ENCODE results near the gene DEDD2. TPM values are rescaled to one million over a fixed set of nuclear protein-coding genes. Genes with fewer than 3 reads are reported as not detected.

Gene DEDD2
- total and polyA plus RNA-seq, 2 donors (not counting 3 experiments of a cell fraction or from before 2014, with no cell fraction given), result 19.5 to 34.8 TPM

DNA sequence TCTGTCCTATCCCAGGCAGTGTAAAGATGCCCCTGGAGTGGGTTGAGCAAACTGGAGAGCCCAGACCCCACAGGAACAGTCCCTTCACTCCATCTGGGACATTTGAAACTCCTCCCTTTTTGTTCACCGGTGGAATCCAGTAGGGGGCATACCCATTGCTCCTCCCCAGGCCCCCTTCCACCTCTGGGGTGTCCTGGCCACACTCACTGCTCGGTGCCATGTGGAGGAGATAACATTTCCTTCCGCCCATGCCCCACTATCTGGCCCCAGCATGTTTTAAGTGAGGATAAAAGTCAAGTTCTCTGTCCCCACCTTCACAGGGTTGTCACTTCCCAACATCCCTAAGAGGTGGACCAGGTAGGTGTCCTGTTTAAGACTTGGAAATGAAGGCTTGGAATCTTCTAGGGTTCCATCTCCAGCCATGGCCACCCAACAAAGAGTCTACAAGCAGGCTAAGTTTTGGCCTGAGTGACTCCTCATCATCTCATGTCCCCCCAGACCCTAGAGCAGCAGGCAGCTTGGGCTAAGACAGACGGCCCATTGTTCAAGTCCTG is 11.9 kb upstream of the DEDD2 start:
- Histone ChIP-seq H3K9me1 (replicated peaks; ENCODE audit: control insufficient read depth, extremely low read depth, insufficient read depth, low read length) (no peaks in the 10 kb centered on the region), H2AFZ (ENCODE audit: low read depth, low read length) (no peak overlapping the region), H3K9me3 (replicated peaks; ENCODE audit: control insufficient read depth, insufficient read depth, low read length) (no peaks in the 10 kb centered on the region), H3K4me3 (replicated peaks in 1 of 3; ENCODE audit: insufficient read depth in 1 of 3, low read depth in 1 of 3, low read length in 3 of 3) (no peak overlapping the region), H3K4me2 (ENCODE audit: insufficient read depth, low read length) (no peak overlapping the region), H3K27me3 (ENCODE audit: control insufficient read depth in 2 of 2, insufficient read depth in 2 of 2, low read length in 2 of 2) (no peaks in the 10 kb centered on the region), H3K4me1 (ENCODE audit: control insufficient read depth, extremely low read depth, insufficient read depth, low read length) (no peaks in the 10 kb centered on the region), H4K20me1 (replicated peaks; ENCODE audit: control insufficient read depth, extremely low read depth, insufficient read depth, low read length) (no peaks in the 10 kb centered on the region), H3K79me2 (ENCODE audit: control insufficient read depth, insufficient read depth, low read length) (peaks cover 24% of the 10 kb centered on the region), H3K27ac (ENCODE audit: insufficient read depth, low read depth, low read length) (no peak overlapping the region), H3K9ac (replicated peaks; ENCODE audit: extremely low read depth, insufficient read depth, low read length) (no peak overlapping the region), H3K36me3 (ENCODE audit: control insufficient read depth in 2 of 2, extremely low read depth in 1 of 2, insufficient read depth in 2 of 2, low read length in 2 of 2) (peaks cover 23 to 56% of the 10 kb centered on the region in 2 experiments)
- dilution Hi-C loops (cut with MboI; ENCODE audit: extremely low pct_ligation_motif_present, low sequenced_read_pairs), result no loop called here
- DNase-seq (ENCODE audit: low read depth, low spot score), result no peak
- ChIA-PET POLR2A (interaction anchor here (0.7 kb wide), 1 partner anchor 83 kb away, joined by 3 read pairs; no protein-coding TSS in a partner anchor), CTCF (interaction anchor here (0.7 to 1.4 kb wide), 3 partner anchors 11 to 50 kb away, joined by 3 read pairs; no protein-coding TSS in a partner anchor)
- intact Hi-C loops (cut with micrococcal nuclease), result no loop called here
- BruUV-seq (replicated peaks), result no TSS peak
- TF ChIP-seq GATA2 (IDR thresholded peaks at IDR 0.05; ENCODE audit: insufficient read depth, insufficient read length, low read depth, low read length) (no peak), CTCF (IDR thresholded peaks at IDR 0.05; ENCODE audit: extremely low read depth in 1 of 2, insufficient read depth in 1 of 2, low read depth in 1 of 2, low read length in 2 of 2) (no peak), POLR2AphosphoS5 (IDR thresholded peaks at IDR 0.05; ENCODE audit: insufficient read depth, low read depth, low read length) (no peak), JUN (IDR thresholded peaks at IDR 0.05; ENCODE audit: borderline replicate concordance, insufficient read depth, insufficient read length, low read depth) (no peak), POLR2A (IDR thresholded peaks at IDR 0.05; ENCODE audit: low read depth, low read length) (no peak), FOS (IDR thresholded peaks at IDR 0.05; ENCODE audit: borderline replicate concordance, insufficient read depth, low read length) (no peak), MYC (IDR thresholded peaks at IDR 0.05; ENCODE audit: low read depth, low read length) (no peak), EZH2 (IDR thresholded peaks at IDR 0.05; ENCODE audit: borderline replicate concordance, low read depth, low read length, severe bottlenecking) (no peak)
- TF ChIP-seq, protein P1, sequence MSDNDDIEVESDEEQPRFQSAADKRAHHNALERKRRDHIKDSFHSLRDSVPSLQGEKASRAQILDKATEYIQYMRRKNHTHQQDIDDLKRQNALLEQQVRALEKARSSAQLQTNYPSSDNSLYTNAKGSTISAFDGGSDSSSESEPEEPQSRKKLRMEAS (IDR thresholded peaks at IDR 0.05; ENCODE audit: insufficient read depth, insufficient read length), result no peak
- FAIRE-seq, result no peak

All from endothelial cell of umbilical vein (primary cell).